OCI-LY1 (cell line): Measurements from ENCODE around the gene DMD.

Source experiments
- H2AFZ ChIP-seq: fragments of 200-600 bp; sonication (generic), shearing (Covaris generic); 2 replicates; pipeline ENCODE4 v1.6.0; 2014; ENCODE audit warnings: antibody characterized with exemption, mild to moderate bottlenecking, low read length
- H3F3A ChIP-seq: fragments of 200-600 bp; sonication (generic), shearing (Covaris generic); 2 replicates; pipeline ENCODE4 v1.6.0; 2014; ENCODE audit warnings: mild to moderate bottlenecking, antibody characterized with exemption, low read length, moderate library complexity; ENCODE audit not compliant: insufficient read depth
- H3K27ac ChIP-seq: fragments of 200-600 bp; sonication (generic); 2 replicates; pipeline ENCODE4 v1.5.1; 2014; ENCODE audit warnings: low read length, mixed run types, mild to moderate bottlenecking, low read depth; ENCODE audit not compliant: poor library complexity, severe bottlenecking
- H3K27me3 ChIP-seq: fragments of 200-600 bp; sonication (generic); 2 replicates; pipeline ENCODE4 v1.6.0; 2014; ENCODE audit warnings: antibody characterized with exemption, mild to moderate bottlenecking, low read length, moderate library complexity; ENCODE audit not compliant: insufficient read depth
- H3K36me3 ChIP-seq: fragments of 200-600 bp; sonication (generic); 2 replicates; pipeline ENCODE4 v1.6.1; 2014; ENCODE audit warnings: mild to moderate bottlenecking, antibody characterized with exemption, low read length, moderate library complexity, mixed read lengths; ENCODE audit not compliant: insufficient read depth
- H3K4me1 ChIP-seq: fragments of 200-600 bp; sonication (generic); 2 replicates; pipeline ENCODE4 v1.5.1; 2014; ENCODE audit warnings: mild to moderate bottlenecking, low read length, moderate library complexity; ENCODE audit not compliant: insufficient read depth, severe bottlenecking
- H3K4me2 ChIP-seq: fragments of 200-600 bp; sonication (generic), shearing (Covaris generic); 2 replicates; pipeline ENCODE4 v1.6.1; 2014; ENCODE audit warnings: low read length
- H3K4me3 ChIP-seq: fragments of 200-600 bp; sonication (generic); 2 replicates; pipeline ENCODE4 v1.5.1; 2014; ENCODE audit warnings: low read length, low read depth, mild to moderate bottlenecking, mixed read lengths; ENCODE audit not compliant: poor library complexity, severe bottlenecking
- H3K79me2 ChIP-seq: fragments of 200-600 bp; shearing (Covaris generic); 2 replicates; pipeline ENCODE4 v1.6.1; 2016; ENCODE audit warnings: mixed run types, low read length, mixed read lengths; ENCODE audit not compliant: insufficient read depth
- H3K9ac ChIP-seq: fragments of 200-600 bp; sonication (generic), shearing (Covaris generic); 2 replicates; pipeline ENCODE4 v1.6.1; 2014; ENCODE audit warnings: mild to moderate bottlenecking, low read length, mixed read lengths
- H3K9me2 ChIP-seq: fragments of 200-600 bp; sonication (generic), shearing (Covaris generic); 2 replicates; pipeline ENCODE4 v1.6.1; 2014; ENCODE audit warnings: low read depth, mild to moderate bottlenecking, low read length, mixed read lengths
- H3K9me3 ChIP-seq: fragments of 200-600 bp; shearing (Covaris generic); 2 replicates; pipeline ENCODE4 v1.6.1; 2014; ENCODE audit warnings: low read length, mixed read lengths
- H4K20me1 ChIP-seq: fragments of 200-600 bp; sonication (generic), shearing (Covaris generic); 2 replicates; pipeline ENCODE4 v1.6.0; 2016; ENCODE audit warnings: mild to moderate bottlenecking, low read length; ENCODE audit not compliant: insufficient read depth
- EZH2 ChIP-seq: fragments of 200-600 bp; sonication (generic), shearing (Covaris generic); IDR thresholded peaks from 2 replicates; pipeline ENCODE4 v1.8.0; 2017; ENCODE audit warnings: borderline replicate concordance, mixed run types, mild to moderate bottlenecking, antibody characterized with exemption, low read length, moderate library complexity, mixed read lengths
- TF ChIP-seq, protein P1 (sequence below): fragments of 200-600 bp; sonication (generic), shearing (Covaris generic); IDR thresholded peaks from 2 replicates; pipeline ENCODE4 v1.5.1; 2017; ENCODE audit warnings: mild to moderate bottlenecking, antibody characterized with exemption, low read length, moderate library complexity, mixed read lengths

The DMD gene

DNA sequence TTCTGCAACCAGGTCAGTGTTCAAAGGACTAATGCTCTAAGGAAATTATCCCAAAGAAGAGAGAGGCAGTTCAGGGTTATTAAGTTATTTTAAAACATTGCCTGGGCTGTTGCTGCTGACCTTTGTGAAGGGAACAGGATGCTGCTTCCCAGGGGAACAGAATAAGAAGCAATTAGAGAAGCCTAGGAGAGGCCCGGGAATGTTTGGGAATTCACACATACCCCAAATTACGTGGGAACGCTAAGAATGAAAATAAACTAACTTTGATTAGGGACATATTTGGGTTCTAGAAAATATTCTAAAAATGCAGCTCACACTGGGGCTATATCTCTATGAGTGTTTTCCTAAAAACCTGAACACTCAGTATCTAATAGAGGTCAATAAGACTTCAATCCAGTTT is 1896.4 kb downstream of the DMD start:
- Histone ChIP-seq H4K20me1 (no peaks in the 10 kb centered on the region), H3K27ac (no peak overlapping the region), H2AFZ (no peak overlapping the region), H3K27me3 (no peaks in the 10 kb centered on the region), H3K79me2 (no peaks in the 10 kb centered on the region), H3K4me3 (no peak overlapping the region), H3K9me3 (no peaks in the 10 kb centered on the region), H3K4me2 (no peak overlapping the region), H3K9ac (no peak overlapping the region), H3K4me1 (peaks cover 2% of the 10 kb centered on the region), H3K9me2 (no peaks in the 10 kb centered on the region), H3K36me3 (no peaks in the 10 kb centered on the region), H3F3A (no peaks in the 10 kb centered on the region)
- TF ChIP-seq, protein P1, sequence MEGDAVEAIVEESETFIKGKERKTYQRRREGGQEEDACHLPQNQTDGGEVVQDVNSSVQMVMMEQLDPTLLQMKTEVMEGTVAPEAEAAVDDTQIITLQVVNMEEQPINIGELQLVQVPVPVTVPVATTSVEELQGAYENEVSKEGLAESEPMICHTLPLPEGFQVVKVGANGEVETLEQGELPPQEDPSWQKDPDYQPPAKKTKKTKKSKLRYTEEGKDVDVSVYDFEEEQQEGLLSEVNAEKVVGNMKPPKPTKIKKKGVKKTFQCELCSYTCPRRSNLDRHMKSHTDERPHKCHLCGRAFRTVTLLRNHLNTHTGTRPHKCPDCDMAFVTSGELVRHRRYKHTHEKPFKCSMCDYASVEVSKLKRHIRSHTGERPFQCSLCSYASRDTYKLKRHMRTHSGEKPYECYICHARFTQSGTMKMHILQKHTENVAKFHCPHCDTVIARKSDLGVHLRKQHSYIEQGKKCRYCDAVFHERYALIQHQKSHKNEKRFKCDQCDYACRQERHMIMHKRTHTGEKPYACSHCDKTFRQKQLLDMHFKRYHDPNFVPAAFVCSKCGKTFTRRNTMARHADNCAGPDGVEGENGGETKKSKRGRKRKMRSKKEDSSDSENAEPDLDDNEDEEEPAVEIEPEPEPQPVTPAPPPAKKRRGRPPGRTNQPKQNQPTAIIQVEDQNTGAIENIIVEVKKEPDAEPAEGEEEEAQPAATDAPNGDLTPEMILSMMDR = no peak
- TF ChIP-seq EZH2 = no peak

GRCh38 chrX:31307952-31308351 is 1903.4 kb downstream of the DMD start:
- no peaks in the 10 kb centered on the region for H3K4me1 ChIP-seq
- H2AFZ ChIP-seq = no peak overlapping the region
- H3F3A ChIP-seq = no peaks in the 10 kb centered on the region
- H3K79me2 ChIP-seq = no peaks in the 10 kb centered on the region
- H3K9me2 ChIP-seq = no peaks in the 10 kb centered on the region
- TF ChIP-seq, protein P1 = no peak
- TF ChIP-seq EZH2 = no peak
- H3K4me2 ChIP-seq = no peak overlapping the region
- no peak overlapping the region for H3K27ac ChIP-seq
- H3K4me3 ChIP-seq = no peak overlapping the region
- H3K9ac ChIP-seq = no peak overlapping the region
- no peaks in the 10 kb centered on the region for H3K9me3 ChIP-seq
- no peaks in the 10 kb centered on the region for H3K27me3 ChIP-seq
- H3K36me3 ChIP-seq = no peaks in the 10 kb centered on the region
- no peaks in the 10 kb centered on the region for H4K20me1 ChIP-seq

DNA sequence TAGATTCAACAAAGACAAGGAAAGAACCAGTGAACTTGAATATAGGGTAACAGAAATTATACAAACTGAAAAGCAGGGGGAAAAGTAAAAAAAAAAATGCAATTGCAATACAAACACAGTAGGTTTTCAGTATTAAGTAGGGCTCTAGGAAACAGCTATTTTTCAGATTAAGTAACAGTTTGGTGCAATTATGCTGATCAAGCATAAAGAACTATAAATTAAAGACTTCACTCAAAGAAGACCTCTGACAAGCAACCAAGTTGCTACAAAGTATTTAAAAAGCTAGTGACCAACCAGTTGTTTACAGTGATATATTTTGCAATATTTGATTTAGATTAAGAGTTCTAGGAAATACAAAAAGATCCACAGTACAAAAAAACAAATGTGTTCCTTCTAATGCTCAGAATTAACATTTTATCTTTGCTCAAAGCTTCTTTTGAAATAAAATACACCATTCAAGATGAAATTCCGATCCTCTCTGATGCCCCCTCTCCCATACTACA is 1908.7 kb downstream of the DMD start:
- Histone ChIP-seq H3F3A (no peaks in the 10 kb centered on the region), H3K4me3 (no peak overlapping the region), H3K9me2 (no peaks in the 10 kb centered on the region), H3K27me3 (no peaks in the 10 kb centered on the region), H4K20me1 (no peaks in the 10 kb centered on the region), H2AFZ (no peak overlapping the region), H3K4me2 (no peak overlapping the region), H3K9ac (no peak overlapping the region), H3K27ac (no peak overlapping the region), H3K9me3 (no peaks in the 10 kb centered on the region), H3K4me1 (no peaks in the 10 kb centered on the region), H3K36me3 (no peaks in the 10 kb centered on the region), H3K79me2 (no peaks in the 10 kb centered on the region)
- TF ChIP-seq, protein P1 = no peak
- no peak for TF ChIP-seq EZH2
